ENCODE data around the gene HNRNPUL2. TPM values are rescaled to one million over a fixed set of nuclear protein-coding genes. Genes with fewer than 3 reads are reported as not detected.

The HNRNPUL2 gene
- total RNA-seq, 1 experiment from 2014 or later: 36.4 TPM

GRCh38 chr11:62671236-62671607, 56.0 kb downstream of the HNRNPUL2 start:
- peaks cover 5% of the 10 kb centered on the region for H3K4me1 Mint-ChIP-seq (ENCODE audit: insufficient read depth, unreplicated experiment)
- TF ChIP-seq CTCF (IDR thresholded peaks at IDR 0.05; ENCODE audit: unreplicated experiment): no peak
- intact Hi-C loops (cut with micrococcal nuclease): loop anchor here (5.0 kb wide), 1 partner anchor 79 kb away; the partner anchor contains the start of gene TUT1
- ChIA-PET POLR2A (interaction anchor here (0.6 to 10.6 kb wide), 38 partner anchors 7 to 547 kb away, joined by 3 to 182 read pairs (median 10); partner anchors contain the start of genes B3GAT3, GANAB, GNG3 and HNRNPUL2), CTCF (interaction anchor here (0.5 to 1.5 kb wide), 3 partner anchors 9 to 117 kb away, joined by 3 to 11 read pairs (median 3); no protein-coding TSS in a partner anchor)
- H3K4me3 Mint-ChIP-seq (ENCODE audit: unreplicated experiment): peak overlapping the region; percentile 95
- H3K27me3 Mint-ChIP-seq (ENCODE audit: insufficient read depth, unreplicated experiment): no peaks in the 10 kb centered on the region
- peaks cover 72% of the 10 kb centered on the region for H3K36me3 Mint-ChIP-seq (ENCODE audit: insufficient read depth, unreplicated experiment)
- BruUV-seq (replicated peaks): no TSS peak
- peak overlapping the region; percentile 95 for H3K27ac Mint-ChIP-seq (ENCODE audit: low read depth, unreplicated experiment)
- DNase-seq (ENCODE audit: unreplicated experiment): no peak
- no peaks in the 10 kb centered on the region for H3K9me3 Mint-ChIP-seq (ENCODE audit: unreplicated experiment)

GRCh38 chr11:62669420-62670161, 57.7 kb downstream of the HNRNPUL2 start:
- peaks cover 74% of the 10 kb centered on the region for H3K36me3 Mint-ChIP-seq (ENCODE audit: insufficient read depth, unreplicated experiment)
- CTCF ChIA-PET: interaction anchor here (0.6 to 1.0 kb wide), 3 partner anchors 38 to 290 kb away, joined by 3 to 4 read pairs (median 3); partner anchors contain the start of genes EEF1G and GNG3
- TF ChIP-seq CTCF (IDR thresholded peaks at IDR 0.05; ENCODE audit: unreplicated experiment): no peak
- peak overlapping the region; percentile 95 for H3K27ac Mint-ChIP-seq (ENCODE audit: low read depth, unreplicated experiment)
- peak; percentile 49 for DNase-seq (ENCODE audit: unreplicated experiment)
- H3K4me1 Mint-ChIP-seq (ENCODE audit: insufficient read depth, unreplicated experiment): peaks cover 5% of the 10 kb centered on the region
- H3K4me3 Mint-ChIP-seq (ENCODE audit: unreplicated experiment): no peak overlapping the region
- intact Hi-C loops (cut with micrococcal nuclease): loop anchor here (5.0 kb wide), 1 partner anchor 77 kb away; the partner anchor contains the start of gene TUT1
- no peaks in the 10 kb centered on the region for H3K9me3 Mint-ChIP-seq (ENCODE audit: unreplicated experiment)
- POLR2A ChIA-PET: interaction anchor here (0.5 to 10.6 kb wide), 16 partner anchors 9 to 121 kb away, joined by 3 to 182 read pairs (median 5); partner anchors contain the start of genes B3GAT3, EEF1G, GANAB and HNRNPUL2
- H3K27me3 Mint-ChIP-seq (ENCODE audit: insufficient read depth, unreplicated experiment): no peaks in the 10 kb centered on the region
- no TSS peak for BruUV-seq (replicated peaks)

GRCh38 chr11:62667460-62667859, 59.8 kb downstream of the HNRNPUL2 start:
- no TSS peak for BruUV-seq (replicated peaks)
- ChIA-PET POLR2A (interaction anchor here (0.7 to 10.6 kb wide), 21 partner anchors 11 to 214 kb away, joined by 3 to 222 read pairs (median 7); partner anchors contain the start of genes AHNAK, B3GAT3, EEF1G and GANAB), CTCF (interaction anchor here (0.6 to 1.9 kb wide), 9 partner anchors 9 to 1239 kb away, joined by 3 to 15 read pairs (median 3); partner anchors contain the start of gene UBXN1)
- no peak for DNase-seq (ENCODE audit: unreplicated experiment)
- H3K36me3 Mint-ChIP-seq (ENCODE audit: insufficient read depth, unreplicated experiment): peaks cover 69% of the 10 kb centered on the region
- TF ChIP-seq CTCF (IDR thresholded peaks at IDR 0.05; ENCODE audit: unreplicated experiment): no peak
- H3K4me1 Mint-ChIP-seq (ENCODE audit: insufficient read depth, unreplicated experiment): peaks cover 5% of the 10 kb centered on the region
- intact Hi-C loops (cut with micrococcal nuclease): no loop called here
- H3K27me3 Mint-ChIP-seq (ENCODE audit: insufficient read depth, unreplicated experiment): no peaks in the 10 kb centered on the region
- H3K9me3 Mint-ChIP-seq (ENCODE audit: unreplicated experiment): no peaks in the 10 kb centered on the region
- peak overlapping the region; percentile 91 for H3K27ac Mint-ChIP-seq (ENCODE audit: low read depth, unreplicated experiment)
- H3K4me3 Mint-ChIP-seq (ENCODE audit: unreplicated experiment): peak overlapping the region; percentile 98

Measured in MCF 10A (cell line).